NOMO-1 treated with dmso at 0.1 percent for 144 hours (cell line): Measurements from ENCODE around the gene TRIM3.
"Not testable (repeated sequence)": the region's sequence is repeated elsewhere in the genome, so short reads cannot be mapped to it uniquely, and the experiment has no call there.

Experiments
- DNase-seq: peaks from one replicate; lab custom pipeline; 2025; ENCODE audit not compliant: unreplicated experiment; lab: John Stamatoyannopoulos, UW

TRIM3 gene

GRCh38 chr11:6473451-6474412 lies at the start of gene TRIM3:
Gene TRIM3 (minus strand): TSS chr11:6473941. CDS start chr11:6465695, 8,246 bp downstream.
- DNase-seq, result peak; percentile 35

GRCh38 chr11:6523253-6523652 lies 49.5 kb upstream of the TRIM3 start:
- no peak for DNase-seq

GRCh38 chr11:6521946-6522345 lies 48.2 kb upstream of the TRIM3 start:
- DNase-seq, result not testable (repeated sequence)

GRCh38 chr11:6520265-6520664 lies 46.5 kb upstream of the TRIM3 start:
- no peak for DNase-seq

- DNase-seq, result no peak
These were observed 43.1 kb upstream of the TRIM3 start for GRCh38 chr11:6516865-6517264.

- no peak for DNase-seq
These were observed 32.0 kb upstream of the TRIM3 start for GRCh38 chr11:6505577-6506240.

DNA sequence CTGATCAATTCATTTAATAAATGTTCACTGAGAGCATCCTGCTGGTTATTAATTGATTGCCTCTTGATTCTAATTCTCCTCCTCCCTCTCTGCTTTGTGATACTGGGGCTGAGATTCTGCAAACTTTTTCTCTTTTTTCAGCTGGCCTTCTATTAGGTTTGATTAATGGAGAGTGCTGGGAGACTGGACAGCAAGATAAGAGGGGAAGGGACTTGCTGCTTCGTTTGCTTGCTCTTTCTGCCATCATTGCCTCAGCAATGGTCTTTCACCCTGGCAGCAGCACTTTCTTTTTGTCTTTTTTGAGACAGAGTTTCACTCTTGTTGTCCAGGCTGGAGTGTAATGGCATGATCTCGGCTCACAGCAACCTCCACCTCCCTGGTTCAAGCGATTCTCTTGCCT lies 30.4 kb upstream of the TRIM3 start:
- DNase-seq, result no peak

DNA sequence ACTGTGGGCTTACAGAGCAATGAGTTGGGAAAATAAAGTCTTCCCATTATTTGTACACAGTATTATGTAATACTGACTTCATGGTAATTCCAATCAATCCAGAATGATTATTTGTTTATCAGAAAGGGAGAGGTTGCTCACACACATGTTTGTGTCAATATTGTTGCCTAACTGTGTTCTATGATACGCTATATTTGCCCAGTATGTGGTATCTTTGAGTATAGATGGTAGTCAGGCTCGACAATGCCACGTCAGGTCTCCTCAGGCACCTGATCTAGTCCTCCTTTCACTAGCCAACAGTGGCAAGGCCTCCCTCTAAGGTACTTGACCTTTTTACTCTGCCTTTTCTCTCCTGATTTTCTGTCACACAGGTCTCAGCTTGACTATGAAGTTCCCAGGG lies 28.6 kb upstream of the TRIM3 start:
- no peak for DNase-seq

DNA sequence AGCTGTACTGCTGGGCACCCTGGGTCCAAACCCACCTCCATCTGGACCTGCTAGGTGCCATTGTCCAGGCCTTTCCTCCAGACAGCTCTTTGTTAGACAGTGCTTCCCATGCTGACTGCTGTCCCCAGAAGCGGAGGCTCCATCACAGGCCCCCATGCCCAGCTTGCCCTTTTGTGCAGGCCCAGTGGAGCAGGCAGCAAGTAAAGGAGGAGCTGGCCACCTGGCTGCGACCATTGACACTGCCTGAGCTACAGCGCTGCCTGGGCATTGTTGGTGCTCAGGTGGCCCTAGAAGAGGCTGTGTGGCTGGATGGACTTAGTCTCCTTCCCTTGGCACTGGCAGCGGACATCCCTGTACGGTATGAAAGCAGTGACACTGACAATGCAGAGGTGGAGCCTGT lies 24.8 kb upstream of the TRIM3 start:
- no peak for DNase-seq

DNA sequence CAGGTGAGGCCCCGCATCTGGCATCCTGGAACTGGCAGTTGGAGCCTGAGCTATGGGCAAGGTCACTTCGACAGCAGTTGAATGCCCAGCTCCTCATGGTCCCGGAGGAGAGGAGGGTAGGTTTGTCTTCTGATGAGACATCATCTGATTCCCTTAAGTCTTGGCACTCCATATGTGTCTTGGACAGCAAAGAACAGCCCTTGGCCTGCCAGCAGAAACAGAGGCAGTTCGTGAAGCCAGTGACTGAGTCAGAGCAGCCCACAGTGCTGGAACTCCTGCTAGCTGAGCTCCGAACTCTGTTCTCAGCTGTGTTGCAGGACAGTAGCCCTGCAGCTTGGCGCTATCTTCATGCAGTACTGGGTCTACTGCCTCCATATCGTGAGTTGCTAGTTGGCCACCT lies 24.4 kb upstream of the TRIM3 start:
- no peak for DNase-seq

DNA sequence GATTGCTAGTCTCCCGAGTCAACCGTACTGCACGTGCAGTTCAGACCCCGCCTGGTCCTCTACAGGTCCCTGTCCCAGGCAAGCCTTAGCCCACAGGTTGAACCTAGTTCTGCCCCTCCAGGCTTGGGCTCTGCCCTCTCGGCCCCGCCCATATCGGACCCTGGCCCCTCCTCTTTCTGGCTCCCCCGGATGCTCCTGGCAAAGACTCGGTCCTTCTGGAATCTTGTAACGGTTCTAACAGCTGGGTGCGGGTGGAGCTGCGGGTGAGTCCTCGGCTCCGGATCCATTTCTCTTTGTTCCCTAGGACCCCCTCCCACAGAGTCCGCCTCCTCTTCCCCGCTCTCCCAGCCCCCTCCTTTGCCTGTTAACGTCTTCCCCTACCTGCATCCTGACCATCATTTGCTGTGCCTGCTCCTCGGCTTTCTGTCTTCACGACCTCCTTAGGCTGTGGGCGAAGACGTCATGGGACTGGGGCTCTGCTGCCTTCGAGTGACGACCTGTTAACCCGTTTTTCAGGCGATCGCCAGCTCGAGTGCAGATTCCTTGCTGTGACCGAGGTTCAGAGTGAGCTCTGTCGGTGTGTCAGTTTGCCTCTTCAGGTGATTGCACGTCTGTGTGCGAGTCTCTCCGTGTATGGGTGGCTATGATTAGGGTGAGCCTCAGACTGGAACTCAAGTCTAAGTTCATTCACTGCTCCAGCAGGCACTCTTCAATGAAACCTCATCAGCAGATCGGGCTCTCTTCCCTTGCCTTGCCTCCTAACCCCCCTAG lies 23.5 kb upstream of the TRIM3 start, which contains the start of gene DNHD1:
Gene DNHD1, plus strand, starts transcription at position 212 of the 771 bp plus-strand sequence. CDS start 936 bp downstream, outside the sequence.
- DNase-seq, result no peak

GRCh38 chr11:6489306-6489705 lies 15.6 kb upstream of the TRIM3 start:
- DNase-seq, result no peak

GRCh38 chr11:6488821-6489220 lies 15.1 kb upstream of the TRIM3 start:
- no peak for DNase-seq

DNA sequence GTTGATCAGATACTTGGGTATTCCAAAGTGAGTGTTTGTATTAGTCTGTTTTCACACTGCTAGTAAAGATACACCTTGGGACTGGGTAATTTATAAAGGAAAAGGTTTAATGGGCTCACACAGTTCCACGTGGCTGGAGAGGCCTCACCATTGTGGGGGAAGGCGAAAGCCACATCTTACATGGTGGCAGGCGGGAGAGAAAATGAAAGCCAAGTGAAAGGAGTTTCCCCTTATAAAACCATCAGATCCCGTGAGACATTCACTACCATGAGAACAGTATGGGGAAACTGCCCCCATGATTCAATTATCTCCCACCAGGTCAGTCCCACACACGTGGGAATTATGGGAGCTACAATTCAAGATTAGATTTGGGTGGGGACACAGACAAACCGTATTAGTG lies 14.6 kb upstream of the TRIM3 start:
- no peak for DNase-seq

DNA sequence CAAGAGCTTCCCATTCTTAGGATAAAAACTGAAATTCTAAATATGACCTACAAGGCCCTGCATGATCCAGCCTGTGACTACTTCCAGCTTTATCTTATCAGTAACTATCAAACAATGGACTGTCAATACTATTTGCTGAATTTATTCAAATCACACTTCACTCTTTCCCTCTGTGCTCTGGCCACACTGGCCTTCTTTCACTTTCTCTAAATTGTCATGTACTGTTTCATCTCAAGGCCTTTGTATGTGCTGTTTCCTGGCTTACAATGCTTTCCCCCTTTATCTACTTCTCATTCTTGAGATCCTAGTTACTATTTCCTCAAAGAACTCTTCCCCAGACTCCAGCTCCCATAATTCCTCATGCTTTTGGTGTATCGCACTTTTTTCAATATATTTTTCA lies 13.2 kb upstream of the TRIM3 start:
- no peak for DNase-seq

GRCh38 chr11:6486256-6486655 lies 12.5 kb upstream of the TRIM3 start:
- DNase-seq, result no peak

- no peak for DNase-seq
These were observed 11.9 kb upstream of the TRIM3 start for GRCh38 chr11:6485661-6486060.

GRCh38 chr11:6483015-6483414 lies 9.3 kb upstream of the TRIM3 start:
- no peak for DNase-seq

DNA sequence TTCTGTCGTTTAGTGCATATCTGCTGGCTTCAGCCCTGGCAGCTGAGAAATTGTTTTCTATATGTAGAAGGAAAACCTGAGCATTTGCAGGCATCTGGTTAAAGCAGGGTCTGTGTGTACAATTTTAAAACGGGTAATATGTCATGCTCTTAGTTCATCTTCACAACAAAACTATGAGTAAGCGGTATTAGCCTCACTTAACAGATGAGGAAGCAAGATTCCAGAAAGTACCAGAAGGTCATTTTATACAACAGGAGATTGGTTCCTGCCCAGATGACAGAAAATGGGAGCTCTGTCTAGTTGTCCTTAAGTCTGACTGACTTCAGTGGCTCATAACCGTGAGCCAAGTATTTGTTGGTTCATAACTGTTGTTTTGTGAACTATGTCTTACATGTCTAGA lies 8.7 kb upstream of the TRIM3 start:
- no peak for DNase-seq

DNA sequence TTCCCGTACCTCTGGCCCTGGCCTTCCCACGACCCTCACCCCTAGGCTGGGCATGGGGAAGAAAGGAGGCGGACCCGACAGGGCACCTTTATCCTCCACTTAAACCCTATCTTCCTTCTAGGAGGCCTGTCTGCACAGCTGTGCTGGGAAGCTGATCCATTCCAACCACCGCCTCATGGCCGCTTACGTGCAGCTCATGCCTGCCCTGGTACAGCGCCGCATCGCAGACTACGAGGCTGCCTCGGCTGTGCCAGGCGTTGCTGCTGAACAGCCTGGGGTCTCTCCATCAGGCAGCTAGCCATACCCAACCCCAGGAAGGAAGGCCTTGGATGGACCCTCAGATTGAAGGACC lies 8.2 kb upstream of the TRIM3 start:
- no peak for DNase-seq
